Measurements from ENCODE around the gene IL16.

The IL16 gene

DNA sequence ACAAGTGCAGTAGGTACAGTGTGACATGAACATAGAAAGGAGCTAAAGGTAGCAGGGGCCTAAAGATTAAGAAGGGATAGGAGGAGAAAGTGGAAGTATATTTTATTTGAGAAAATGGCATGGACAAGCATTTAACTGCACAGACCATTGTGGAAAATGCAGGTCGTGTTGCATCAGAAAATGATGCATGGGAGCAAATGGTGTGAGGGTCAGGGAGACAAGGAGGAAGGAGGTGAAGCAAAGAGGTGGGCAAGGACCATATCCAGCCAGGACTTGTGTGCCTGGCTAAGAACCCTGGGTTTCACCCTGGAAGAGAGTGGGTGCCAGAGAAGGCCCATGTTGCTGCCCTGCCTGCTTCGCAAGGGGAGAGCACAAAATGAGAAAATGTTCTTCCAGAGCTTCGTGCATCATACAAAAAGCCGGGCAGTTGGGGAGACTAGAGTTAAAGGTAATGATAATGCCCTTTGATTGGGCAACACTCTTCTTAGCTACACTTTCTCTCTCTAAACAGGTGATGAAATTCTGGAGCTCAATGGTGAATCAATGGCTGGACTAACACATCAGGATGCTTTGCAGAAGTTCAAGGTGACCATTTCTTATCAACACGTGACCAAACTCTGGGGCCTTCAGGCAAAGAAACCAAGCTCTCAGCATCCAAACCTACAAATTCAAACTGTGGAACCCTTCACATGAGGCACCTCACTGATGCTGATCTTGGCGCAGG is 81.8 kb downstream of the IL16 start:
- no peak for DNase-seq

DNA sequence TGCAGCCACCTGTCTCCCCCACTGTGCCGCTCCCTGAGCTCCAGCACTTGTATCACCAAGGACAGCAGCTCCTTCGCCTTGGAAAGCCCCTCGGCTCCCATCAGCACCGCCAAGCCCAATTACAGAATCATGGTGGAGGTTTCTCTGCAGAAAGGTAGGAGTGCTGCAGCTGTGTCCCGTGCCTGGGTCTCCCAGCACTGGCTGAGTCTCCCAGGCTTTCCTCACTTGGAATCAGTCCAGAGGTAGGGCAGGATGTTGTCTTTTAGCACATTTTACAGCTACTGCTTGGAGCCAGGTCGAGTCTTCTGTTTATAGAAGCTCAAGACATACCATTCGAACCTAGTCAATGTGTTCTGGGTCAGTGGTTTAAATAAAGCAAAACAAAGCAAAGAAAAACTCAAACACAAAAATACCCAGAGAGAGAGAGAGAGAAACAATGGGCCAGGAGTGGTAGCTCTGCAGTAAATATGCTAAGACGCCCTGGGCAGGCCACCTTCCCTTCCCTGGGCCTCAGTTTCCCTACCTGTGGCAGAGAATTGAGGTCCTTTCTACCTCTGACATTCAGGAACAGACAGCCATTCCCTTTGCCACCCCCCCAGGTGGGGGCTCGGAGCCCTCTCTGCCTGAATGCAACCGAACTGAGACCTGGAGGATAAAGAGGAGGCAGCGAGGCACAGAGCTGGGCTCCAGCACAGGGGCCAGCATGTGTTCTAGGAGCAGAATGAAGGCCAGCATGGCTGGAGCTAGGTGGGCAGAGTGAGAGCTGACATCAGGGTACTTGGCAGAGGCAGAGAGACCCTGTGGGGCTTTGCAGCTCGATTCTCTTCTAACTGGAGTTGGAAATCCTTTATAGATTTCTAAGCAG is 83.2 kb downstream of the IL16 start:
- DNase-seq: no peak

GRCh38 chr15:81280696-81281455 is 84.2 kb downstream of the IL16 start:
- DNase-seq: no peak

- no peak for DNase-seq
Observed at GRCh38 chr15:81281456-81281735, 84.7 kb downstream of the IL16 start.

DNA sequence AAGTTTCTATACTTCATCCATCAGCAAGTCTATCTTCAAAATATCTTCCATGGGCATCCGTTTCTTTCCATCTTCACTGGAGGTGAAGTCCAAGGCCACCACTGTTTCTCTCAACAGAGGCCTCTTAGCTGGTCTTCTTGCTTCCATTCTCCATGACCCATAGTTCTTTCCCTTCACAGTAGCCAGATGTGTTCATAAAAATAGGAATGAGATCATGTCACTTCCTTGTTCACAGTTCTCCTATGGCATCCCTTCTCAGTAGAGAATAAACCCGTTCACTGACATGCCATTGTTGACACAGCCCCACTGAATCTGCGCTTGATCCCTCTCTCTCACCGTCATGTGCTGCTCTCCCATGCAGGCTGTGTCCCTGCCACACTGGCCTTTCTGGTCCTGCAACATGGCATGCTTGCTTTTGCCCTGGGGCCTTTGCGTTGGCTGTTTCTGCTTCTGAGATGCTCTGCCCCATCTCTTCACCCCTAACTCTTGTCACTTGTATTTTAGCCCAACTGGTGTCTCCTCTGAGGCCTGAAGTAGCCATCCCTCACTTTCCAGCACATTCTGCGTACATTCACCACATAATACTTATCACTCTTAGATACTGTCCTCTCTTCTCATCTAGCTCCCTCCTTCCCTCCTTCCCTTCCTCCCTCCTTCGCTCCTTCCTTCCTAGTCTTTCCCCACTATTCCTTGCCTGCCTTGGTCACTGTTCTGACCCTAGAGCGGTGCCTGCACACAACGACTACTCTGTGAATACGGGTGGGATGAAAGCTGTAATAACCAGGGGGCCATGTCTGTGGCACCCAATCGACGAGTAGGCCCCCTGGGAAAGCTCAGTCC is 85.3 kb downstream of the IL16 start:
- DNase-seq: no peak

DNA sequence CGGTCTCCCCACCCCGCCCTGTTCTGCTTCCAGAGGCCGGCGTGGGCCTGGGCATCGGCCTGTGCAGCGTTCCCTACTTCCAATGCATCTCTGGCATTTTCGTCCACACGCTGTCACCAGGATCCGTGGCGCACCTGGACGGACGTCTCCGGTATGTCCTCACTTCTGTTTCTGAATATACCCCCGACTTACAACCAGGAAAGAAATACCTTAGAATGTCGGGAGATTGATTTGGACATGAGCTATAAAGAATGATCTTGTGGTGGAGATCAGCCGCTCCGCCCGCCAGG is 85.9 kb downstream of the IL16 start:
- DNase-seq: no peak

DNA sequence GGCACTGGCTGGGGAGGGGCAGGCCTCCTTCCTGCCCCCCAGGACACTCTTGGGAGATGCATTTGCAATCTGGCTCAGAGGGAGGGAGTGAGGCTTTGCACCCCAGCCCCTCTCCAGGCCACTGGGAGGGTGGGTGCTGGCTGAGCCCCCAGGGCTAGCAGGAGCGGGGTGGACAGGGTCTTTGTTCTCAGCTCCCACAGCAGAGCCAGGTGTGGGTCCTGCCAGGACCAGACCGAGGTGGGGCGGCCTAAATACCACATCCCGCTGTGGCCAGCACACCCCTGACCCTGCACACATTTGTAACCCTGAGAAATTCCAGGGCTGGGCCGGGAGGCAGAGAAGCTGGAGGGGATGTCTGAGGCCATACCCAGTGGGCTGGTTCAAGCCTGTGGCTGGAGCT is 86.2 kb downstream of the IL16 start:
- DNase-seq: no peak

GRCh38 chr15:81284256-81285031 is 87.8 kb downstream of the IL16 start:
- no peak for DNase-seq

DNA sequence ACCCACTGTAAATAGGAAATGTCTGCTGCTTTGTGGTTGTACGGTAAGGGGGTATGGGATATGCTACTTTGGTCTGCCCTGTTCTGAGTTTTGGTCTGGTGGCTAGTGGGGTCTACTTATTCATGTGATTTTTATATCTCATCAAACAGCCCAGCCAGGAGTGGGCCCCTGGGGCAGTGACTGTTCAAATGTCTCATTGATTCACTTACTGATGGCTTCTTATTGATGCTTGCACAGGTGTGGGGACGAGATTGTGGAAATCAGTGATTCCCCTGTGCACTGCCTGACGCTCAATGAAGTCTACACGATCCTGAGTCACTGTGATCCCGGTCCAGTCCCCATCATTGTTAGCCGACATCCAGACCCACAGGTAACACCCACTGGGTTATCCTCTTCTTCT is 88.8 kb downstream of the IL16 start:
- DNase-seq: no peak

GRCh38 chr15:81286621-81287121 is 90.0 kb downstream of the IL16 start:
- DNase-seq: no peak

DNA sequence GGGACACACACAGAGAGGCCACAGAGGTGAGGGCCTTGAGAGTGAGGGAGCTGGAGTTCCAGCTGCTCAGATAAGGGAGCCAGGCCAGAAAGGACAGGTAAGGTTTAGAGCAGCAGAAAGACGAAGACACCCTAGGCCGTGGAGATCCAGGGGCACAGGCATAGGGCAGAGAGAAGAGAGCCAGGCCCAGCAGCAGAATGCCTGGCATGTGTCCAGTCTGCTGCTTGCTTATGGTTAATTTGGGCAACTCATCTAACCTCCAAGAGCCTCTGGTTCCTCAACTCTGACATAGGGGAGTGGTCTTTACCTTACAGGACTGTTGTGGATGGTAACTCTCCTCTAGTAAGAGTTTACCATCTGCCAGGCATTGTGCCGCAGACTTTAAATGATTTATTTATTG is 91.4 kb downstream of the IL16 start:
- no peak for DNase-seq

GRCh38 chr15:81288616-81289015 is 91.9 kb downstream of the IL16 start:
- no peak for DNase-seq

- no peak for DNase-seq
Observed at GRCh38 chr15:81289910-81290309, 93.2 kb downstream of the IL16 start.

DNA sequence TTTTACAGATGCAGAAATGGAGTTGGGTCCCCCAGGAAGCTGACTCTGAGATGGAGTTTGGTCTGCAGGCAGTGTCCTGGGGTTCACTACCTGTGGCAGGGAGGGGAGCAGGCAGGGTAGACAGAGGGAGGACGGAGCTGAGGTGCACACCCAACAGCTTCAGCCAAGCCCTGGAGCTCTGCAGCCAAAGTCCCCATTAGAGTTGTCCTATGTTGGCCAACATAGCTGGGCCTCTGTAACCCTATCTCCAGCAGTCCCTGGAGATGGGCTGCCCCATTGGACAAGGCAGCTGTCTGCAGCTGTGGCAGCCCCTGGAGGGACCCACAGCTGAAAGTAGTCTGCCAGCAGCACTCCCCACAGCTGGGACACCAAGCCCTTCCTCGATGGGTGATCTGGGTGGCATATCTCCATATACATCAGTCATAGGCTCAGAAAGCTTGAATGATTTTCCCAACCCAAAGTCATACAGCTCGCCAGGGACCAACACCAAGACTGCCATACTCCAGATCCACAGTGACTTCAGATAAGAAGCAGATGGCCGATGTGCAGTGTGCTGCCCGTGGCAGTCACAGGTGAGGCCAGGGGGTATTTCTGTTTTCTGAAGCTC is 95.3 kb downstream of the IL16 start:
- DNase-seq: no peak

DNA sequence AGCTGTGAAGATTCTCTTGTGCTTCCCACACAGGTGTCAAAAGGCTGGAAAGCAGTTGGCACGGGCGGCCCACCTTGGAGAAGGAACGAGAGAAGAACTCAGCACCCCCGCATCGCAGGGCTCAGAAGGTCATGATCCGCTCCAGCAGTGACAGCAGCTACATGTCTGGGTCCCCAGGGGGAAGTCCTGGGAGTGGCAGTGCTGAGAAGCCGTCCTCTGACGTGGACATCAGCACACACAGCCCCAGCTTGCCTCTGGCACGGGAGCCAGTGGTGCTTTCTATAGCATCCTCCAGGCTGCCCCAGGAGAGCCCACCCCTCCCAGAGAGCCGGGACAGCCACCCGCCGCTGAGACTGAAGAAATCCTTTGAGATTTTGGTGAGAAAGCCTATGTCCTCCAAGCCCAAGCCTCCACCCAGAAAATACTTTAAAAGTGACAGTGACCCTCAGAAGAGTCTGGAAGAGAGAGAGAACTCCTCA is 95.9 kb downstream of the IL16 start:
- DNase-seq: no peak

GRCh38 chr15:81293728-81294515 is 97.2 kb downstream of the IL16 start:
- DNase-seq: peak; percentile 41

DNA sequence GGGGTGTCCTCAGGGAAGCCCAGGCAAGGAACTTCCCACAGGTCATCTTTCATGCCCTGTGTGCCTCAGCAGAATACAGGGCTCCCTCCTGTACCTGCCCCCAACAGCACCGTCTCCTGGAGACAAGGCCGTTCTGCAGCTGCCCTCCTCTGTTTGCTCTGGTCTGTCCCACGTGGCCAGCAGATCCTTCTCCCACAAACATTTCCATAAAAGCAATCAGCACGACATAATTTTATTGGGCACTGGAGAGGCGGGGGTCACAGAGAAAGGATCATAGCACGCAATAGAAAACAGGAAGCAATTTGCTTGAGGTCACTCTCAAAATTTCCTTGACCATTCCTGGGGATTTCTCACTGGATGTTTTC is 97.8 kb downstream of the IL16 start:
- no peak for DNase-seq

GRCh38 chr15:81295486-81296121 is 98.9 kb downstream of the IL16 start:
- DNase-seq: no peak

GRCh38 chr15:81296186-81296585 is 99.5 kb downstream of the IL16 start:
- DNase-seq: no peak

- peak; percentile 70 for DNase-seq
Observed at GRCh38 chr15:81296673-81297072, 100.0 kb downstream of the IL16 start.
